Colonic mucosa (tissue), 4 donors: ENCODE measurements around the gene ARHGAP22. TPM values are rescaled to one million over a fixed set of nuclear protein-coding genes. Genes with fewer than 3 reads are reported as not detected.
A peak's percentile ranks its signal among the peaks of the same experiment; 100 is the strongest.

Experiments
- DNase-seq: peaks from one replicate; pipeline ENCODE4 v3.0.0-alpha.2; 2020
- H3K27ac ChIP-seq: fragments of 200-600 bp; one replicate; pipeline ENCODE4 v1.8.0; 2021
- H3K27me3 ChIP-seq: fragments of 200-600 bp; one replicate; pipeline ENCODE4 v1.8.0; 2021
- H3K36me3 ChIP-seq: fragments of 200-600 bp; one replicate; pipeline ENCODE4 v1.8.0; 2021
- H3K4me1 ChIP-seq: fragments of 200-600 bp; one replicate; pipeline ENCODE4 v1.8.0; 2021; ENCODE audit warnings: mild to moderate bottlenecking
- H3K4me3 ChIP-seq: fragments of 200-600 bp; one replicate; pipeline ENCODE4 v1.8.0; 2021
- H3K9ac ChIP-seq, 2 donors: one replicate each; pipeline ENCODE4 v1.7.0; 2013; ENCODE audit warnings: control low read depth in 2 of 2, low read depth in 2 of 2, low read length in 2 of 2
- H3K9me3 ChIP-seq: fragments of 200-600 bp; one replicate; pipeline ENCODE4 v1.8.0; 2021
- intact Hi-C: fragments of 100-400 bp; cut with DNase I; formaldehyde crosslinking; loops from one replicate; pipeline ENCODE4 v1.14.1; 2022
- total RNA-seq, 2 donors: library from RNA; stranded (reverse); fragmentation: NEBNext Ultra II Directional in 1 of 2; extraction: Animal tissue kit (Norgen Biotek cat#: 25700) in 1 of 2; gene quantifications; one replicate each; pipeline ENCODE4 v1.2.1, GENCODE V29; 2021
- TF ChIP-seq, protein P1 (sequence below): fragments of 200-600 bp; IDR thresholded peaks from one replicate; pipeline ENCODE4 v1.8.0; 2022; ENCODE audit warnings: antibody characterized with exemption, mild to moderate bottlenecking
- donor health status: healthy.
- donor health status: DM: no; HTN: no; CAD: no.
- donor health status: DM: no; HTN: no; CAD: no.

Gene ARHGAP22
- total RNA-seq, 2 donors from 2014 or later: 0.86 to 1.6 TPM

- H3K27ac ChIP-seq: no peak overlapping the region
Observed at GRCh38 chr10:48525113-48525512, 79.8 kb downstream of the ARHGAP22 start.

DNA sequence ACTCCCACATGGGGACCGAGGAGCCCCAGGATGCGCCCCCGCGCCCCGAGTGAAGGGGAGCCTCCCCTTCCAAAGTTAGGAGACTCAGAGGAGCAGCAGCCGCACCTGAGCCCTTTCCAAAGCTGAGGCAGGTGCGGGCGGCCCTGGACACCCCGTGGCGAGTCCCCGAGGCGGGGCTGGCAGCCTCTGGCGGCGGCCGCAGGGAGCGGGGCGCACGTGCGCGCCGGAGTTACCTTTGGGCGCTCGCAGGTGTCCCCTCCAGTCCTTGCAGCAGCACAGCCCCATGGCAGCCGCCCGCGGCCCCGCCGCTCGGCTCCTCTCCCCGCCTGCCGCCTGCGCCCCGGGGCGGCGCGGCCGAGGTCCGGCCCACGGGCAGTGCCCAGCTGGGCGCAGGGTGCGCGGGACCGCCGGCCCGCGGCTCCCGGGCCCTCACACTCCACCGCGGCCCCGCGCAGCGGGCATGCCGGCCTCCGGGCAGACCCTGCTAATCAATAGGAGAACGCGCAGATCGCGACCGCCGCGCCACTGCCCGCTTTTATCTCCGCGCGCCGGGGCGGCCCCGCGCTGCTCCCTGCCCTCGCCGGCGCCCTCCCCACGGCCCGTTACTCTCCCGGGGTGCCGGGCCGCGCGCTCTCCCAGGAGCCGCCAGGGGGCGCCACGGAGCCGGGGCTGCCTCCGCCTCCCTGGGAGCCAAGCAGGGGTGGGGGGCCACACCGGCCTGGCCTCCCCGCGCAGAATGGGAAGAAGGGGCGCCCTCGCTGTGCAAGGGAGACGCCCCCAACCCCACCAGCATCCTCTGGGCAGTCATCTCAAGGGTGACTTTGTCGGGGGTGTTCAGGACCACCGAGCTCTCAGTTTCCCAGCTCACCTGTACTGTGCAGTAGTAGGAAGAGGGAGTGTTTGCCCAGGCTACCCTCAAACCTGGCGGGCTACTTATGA is 80.8 kb downstream of the ARHGAP22 start:
- Histone ChIP-seq H3K9ac (no peak overlapping the region), H3K4me3 (peak overlapping the region; percentile 30), H3K4me1 (no peaks in the 10 kb centered on the region), H3K27ac (no peak overlapping the region), H3K36me3 (no peaks in the 10 kb centered on the region), H3K9me3 (no peaks in the 10 kb centered on the region), H3K27me3 (peaks cover 14% of the 10 kb centered on the region)
- TF ChIP-seq, protein P1, sequence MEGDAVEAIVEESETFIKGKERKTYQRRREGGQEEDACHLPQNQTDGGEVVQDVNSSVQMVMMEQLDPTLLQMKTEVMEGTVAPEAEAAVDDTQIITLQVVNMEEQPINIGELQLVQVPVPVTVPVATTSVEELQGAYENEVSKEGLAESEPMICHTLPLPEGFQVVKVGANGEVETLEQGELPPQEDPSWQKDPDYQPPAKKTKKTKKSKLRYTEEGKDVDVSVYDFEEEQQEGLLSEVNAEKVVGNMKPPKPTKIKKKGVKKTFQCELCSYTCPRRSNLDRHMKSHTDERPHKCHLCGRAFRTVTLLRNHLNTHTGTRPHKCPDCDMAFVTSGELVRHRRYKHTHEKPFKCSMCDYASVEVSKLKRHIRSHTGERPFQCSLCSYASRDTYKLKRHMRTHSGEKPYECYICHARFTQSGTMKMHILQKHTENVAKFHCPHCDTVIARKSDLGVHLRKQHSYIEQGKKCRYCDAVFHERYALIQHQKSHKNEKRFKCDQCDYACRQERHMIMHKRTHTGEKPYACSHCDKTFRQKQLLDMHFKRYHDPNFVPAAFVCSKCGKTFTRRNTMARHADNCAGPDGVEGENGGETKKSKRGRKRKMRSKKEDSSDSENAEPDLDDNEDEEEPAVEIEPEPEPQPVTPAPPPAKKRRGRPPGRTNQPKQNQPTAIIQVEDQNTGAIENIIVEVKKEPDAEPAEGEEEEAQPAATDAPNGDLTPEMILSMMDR: peak; percentile 20
- intact Hi-C loops: no loop called here
- no peak for DNase-seq

More at GRCh38 chr10:48525113-48525512, 79.8 kb downstream of the ARHGAP22 start:
- Histone ChIP-seq H3K27me3 (peaks cover 14% of the 10 kb centered on the region), H3K36me3 (no peaks in the 10 kb centered on the region), H3K9ac (no peak overlapping the region), H3K9me3 (no peaks in the 10 kb centered on the region), H3K4me3 (no peak overlapping the region), H3K4me1 (no peaks in the 10 kb centered on the region)
- DNase-seq: no peak
- intact Hi-C loops: no loop called here
- TF ChIP-seq, protein P1: no peak

DNA sequence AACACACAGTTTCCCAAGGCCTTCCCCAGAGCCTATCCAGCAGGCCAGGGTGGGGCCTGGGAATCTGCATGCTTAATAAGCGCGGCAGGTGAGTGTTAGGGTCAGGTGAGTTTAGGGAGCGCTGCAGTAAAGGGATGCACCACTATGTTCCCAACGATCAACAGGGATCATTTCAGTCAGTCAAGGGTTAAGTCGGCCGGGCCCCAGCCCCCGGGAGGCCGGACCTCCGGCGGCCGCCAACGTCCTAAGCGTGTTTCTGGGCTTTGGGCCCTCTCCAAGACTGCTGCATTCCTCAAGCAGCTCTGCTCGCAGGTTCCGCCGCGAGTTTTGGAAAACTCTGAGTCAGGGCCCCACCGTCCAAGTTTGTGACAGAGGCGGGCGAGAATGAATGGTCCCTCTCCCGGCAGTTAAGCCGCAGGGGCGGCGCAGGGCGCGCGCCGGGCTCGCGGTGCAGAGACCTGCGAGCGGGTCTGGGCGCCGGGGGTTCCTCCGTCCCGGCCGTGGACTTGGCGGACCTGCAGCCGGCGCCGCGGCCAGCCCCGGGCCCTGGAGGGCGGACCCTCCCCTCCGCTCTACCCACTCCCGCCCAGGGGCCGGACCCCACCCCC is 81.6 kb downstream of the ARHGAP22 start:
- Histone ChIP-seq H3K4me1 (no peaks in the 10 kb centered on the region), H3K9ac (no peak overlapping the region), H3K36me3 (no peaks in the 10 kb centered on the region), H3K27me3 (peaks cover 14% of the 10 kb centered on the region), H3K9me3 (no peaks in the 10 kb centered on the region), H3K27ac (no peak overlapping the region), H3K4me3 (peak overlapping the region; percentile 30)
- DNase-seq: no peak
- TF ChIP-seq, protein P1: no peak
- intact Hi-C loops: no loop called here

DNA sequence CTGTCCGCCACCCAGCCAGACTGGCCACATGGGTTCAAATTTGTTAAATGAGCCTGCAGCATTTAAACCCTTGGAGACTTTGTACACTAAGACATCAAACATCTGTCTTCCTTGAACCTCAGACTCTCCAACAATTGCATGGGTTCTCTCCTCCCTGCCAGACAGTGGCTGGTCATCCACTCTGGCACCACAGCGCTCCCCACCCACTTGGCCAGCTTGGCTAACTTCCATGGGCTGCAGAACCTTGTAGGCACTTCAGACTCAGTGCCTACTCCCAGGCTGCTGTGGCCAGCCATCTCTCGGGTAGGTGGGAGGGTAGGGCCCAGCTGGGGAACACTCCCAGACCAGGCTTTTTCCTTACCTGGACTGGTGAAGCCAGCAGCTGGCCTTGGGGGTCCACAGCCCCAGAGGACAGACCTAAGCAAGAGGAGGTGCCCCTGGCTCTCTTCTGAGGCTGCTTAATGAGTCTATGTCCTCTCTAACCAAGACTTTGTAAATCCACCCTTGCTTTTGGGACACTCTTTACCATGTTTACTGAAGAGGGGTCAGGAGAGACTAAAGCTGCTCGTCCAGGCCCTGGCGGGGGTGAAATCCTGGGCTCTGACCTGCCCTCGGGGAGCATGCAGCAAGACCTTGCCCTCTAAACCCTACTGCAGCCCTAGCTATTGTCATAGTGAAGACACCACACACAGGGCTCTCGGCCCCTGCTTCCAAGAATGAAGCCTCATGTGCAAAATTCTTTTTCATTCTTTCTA is 82.7 kb downstream of the ARHGAP22 start:
- TF ChIP-seq, protein P1: no peak
- Histone ChIP-seq H3K4me3 (no peak overlapping the region), H3K9ac (no peak overlapping the region), H3K9me3 (no peaks in the 10 kb centered on the region), H3K4me1 (no peaks in the 10 kb centered on the region), H3K27ac (no peak overlapping the region), H3K36me3 (no peaks in the 10 kb centered on the region), H3K27me3 (peaks cover 14% of the 10 kb centered on the region)
- DNase-seq: no peak
- intact Hi-C loops: no loop called here

GRCh38 chr10:48520594-48520993 is 84.3 kb downstream of the ARHGAP22 start:
- DNase-seq: no peak
- Histone ChIP-seq H3K9me3 (no peaks in the 10 kb centered on the region), H3K4me3 (no peak overlapping the region), H3K9ac (no peak overlapping the region), H3K27me3 (peaks cover 14% of the 10 kb centered on the region), H3K36me3 (no peaks in the 10 kb centered on the region), H3K27ac (no peak overlapping the region), H3K4me1 (no peaks in the 10 kb centered on the region)
- intact Hi-C loops: no loop called here
- TF ChIP-seq, protein P1: no peak
